GM12878 (cell line): ENCODE measurements around the gene TUBA4B. TPM values are rescaled to one million over a fixed set of nuclear protein-coding genes. Genes with fewer than 3 reads are reported as not detected.

Experiments used
- ATAC-seq: fragments of 200-7000 bp; cut with Tn5 transposase; 3 replicates; pipeline ENCODE4 v1.9.1; 2020; ENCODE audit warnings: mild to moderate bottlenecking, moderate library complexity
- BruUV-seq: library from RNA; stranded (reverse); fragments of 400-500 nt; replicated peaks from 2 replicates; lab custom pipeline; 2021; lab: Mats Ljungman, UMichigan
- CTCF ChIA-PET: fragments of 300-600 bp; sonication (Branson Sonifier 250); formaldehyde crosslinking; extraction: SDS; loops from one replicate; lab custom pipeline; 2021; ENCODE audit warnings: inconsistent platforms; lab: Yijun Ruan, JAX
- POLR2A ChIA-PET: fragments of 350-600 bp; formaldehyde crosslinking; extraction: SDS; loops from one replicate; lab custom pipeline; 2021; ENCODE audit warnings: inconsistent platforms; lab: Charles Lee
- RAD21 ChIA-PET: fragments of 300-600 bp; sonication (Branson Sonifier 250); formaldehyde crosslinking; loops from one replicate; lab custom pipeline; 2023; ENCODE audit warnings: antibody characterized with exemption; ENCODE audit not compliant: unreplicated experiment; lab: Charles Lee
- SMC1A ChIA-PET: fragments of 300-600 bp; sonication (Branson Sonifier 250); formaldehyde crosslinking; loops from one replicate; lab custom pipeline; 2023; ENCODE audit not compliant: unreplicated experiment, uncharacterized antibody; lab: Charles Lee
- DNase-seq: peaks from one replicate; pipeline ENCODE4 v3.0.0-alpha.2; 2011; ENCODE audit warnings: low read depth, low spot score
- FAIRE-seq: peaks from 3 replicates; lab custom pipeline; 2011; peaks lifted over from hg19 to GRCh38; lab: Jason Lieb, UNC
- H2AFZ ChIP-seq: 2 replicates; pipeline ENCODE4 v1.6.0; 2011; ENCODE audit warnings: low read depth, low read length, control low read depth; ENCODE audit not compliant: control insufficient read depth
- H3K27ac ChIP-seq: 2 replicates; pipeline ENCODE4 v1.5.1; 2011; ENCODE audit warnings: control low read depth; ENCODE audit not compliant: control insufficient read depth, insufficient read depth
- H3K27me3 ChIP-seq, 2 experiments: replicated peaks in 1 of 2; 2 replicates each; pipeline versions ENCODE4 v1.6.0 to v1.6.1; 2011; ENCODE audit warnings: low read length in 1 of 2; ENCODE audit not compliant: control insufficient read depth in 2 of 2, insufficient read depth in 2 of 2
- H3K36me3 ChIP-seq, 2 experiments: 2 replicates each; pipeline ENCODE4 v1.5.1; 2011; ENCODE audit warnings: low read length in 1 of 2; ENCODE audit not compliant: control insufficient read depth in 2 of 2, insufficient read depth in 2 of 2
- H3K4me1 ChIP-seq: 2 replicates; pipeline ENCODE4 v1.6.1; 2011; ENCODE audit warnings: mild to moderate bottlenecking, low read length, moderate library complexity, mixed read lengths; ENCODE audit not compliant: control insufficient read depth, insufficient read depth
- H3K4me2 ChIP-seq: 2 replicates; pipeline ENCODE4 v1.6.0; 2011; ENCODE audit warnings: control low read depth; ENCODE audit not compliant: control insufficient read depth, insufficient read depth
- H3K4me3 ChIP-seq: fragments of 200-600 bp; sonication (generic); 2 replicates; pipeline ENCODE4 v1.5.1; 2016
- H3K79me2 ChIP-seq: 2 replicates; pipeline ENCODE4 v1.6.0; 2011; ENCODE audit warnings: low read length; ENCODE audit not compliant: control insufficient read depth, insufficient read depth
- H3K9ac ChIP-seq: 2 replicates; pipeline ENCODE4 v1.8.0; 2011; ENCODE audit warnings: low read length, control low read depth, mixed read lengths; ENCODE audit not compliant: control insufficient read depth, insufficient read depth
- H3K9me3 ChIP-seq: replicated peaks from 3 replicates; pipeline ENCODE4 v1.5.1; 2011; ENCODE audit warnings: mild to moderate bottlenecking, low read length; ENCODE audit not compliant: control insufficient read depth, insufficient read depth
- H4K20me1 ChIP-seq: 2 replicates; pipeline ENCODE4 v1.6.0; 2011; ENCODE audit not compliant: control insufficient read depth, insufficient read depth
- BCL11A ChIP-seq: IDR thresholded peaks from 2 replicates; pipeline ENCODE4 v1.6.1; 2011; ENCODE audit warnings: low read depth, low read length
- CEBPB ChIP-seq, 2 experiments: fragments of 150-350 bp in 1 of 2; IDR thresholded peaks; 2 replicates each; pipeline ENCODE4 v1.6.1; 2012 to 2014; ENCODE audit warnings: low read depth in 2 of 2, low read length in 2 of 2, borderline replicate concordance in 1 of 2, inconsistent platforms in 1 of 2
- GABPA ChIP-seq: IDR thresholded peaks from 2 replicates; pipeline ENCODE4 v1.6.1; 2014; ENCODE audit warnings: antibody characterized with exemption, low read depth, mild to moderate bottlenecking, inconsistent platforms
- MXI1 ChIP-seq: fragments of 150-350 bp; IDR thresholded peaks from 2 replicates; pipeline ENCODE4 v1.6.1; 2011; ENCODE audit warnings: low read depth, mild to moderate bottlenecking, inconsistent platforms, low read length, improper control_type of control experiment
- NFIC ChIP-seq: IDR thresholded peaks from 2 replicates; pipeline ENCODE4 v1.6.1; 2012; ENCODE audit warnings: low read depth, mild to moderate bottlenecking, inconsistent platforms, low read length, moderate library complexity
- NR2C1 ChIP-seq: fragments of 450-650 bp; IDR thresholded peaks from 2 replicates; pipeline ENCODE4 v1.6.1; 2017; ENCODE audit warnings: antibody characterized with exemption, mild to moderate bottlenecking, moderate library complexity
- RAD51 ChIP-seq: fragments of 450-650 bp; IDR thresholded peaks from 2 replicates; pipeline ENCODE4 v1.6.1; 2016; ENCODE audit warnings: moderate library complexity, mild to moderate bottlenecking, inconsistent platforms
- RB1 ChIP-seq: fragments of 450-650 bp; formaldehyde crosslinking; IDR thresholded peaks from 2 replicates; pipeline ENCODE4 v1.6.1; 2017; ENCODE audit warnings: mild to moderate bottlenecking, borderline replicate concordance
- SMC3 ChIP-seq: IDR thresholded peaks from 2 replicates; pipeline ENCODE4 v1.6.1; 2011; ENCODE audit warnings: low read length, improper control_type of control experiment, borderline replicate concordance
- SPI1 ChIP-seq: IDR thresholded peaks from 2 replicates; pipeline ENCODE4 v1.6.1; 2011; ENCODE audit warnings: low read depth, mild to moderate bottlenecking, low read length, moderate library complexity, borderline replicate concordance; ENCODE audit not compliant: insufficient read depth
- SREBF1 ChIP-seq: IDR thresholded peaks from 2 replicates; pipeline ENCODE4 v1.6.1; 2012; ENCODE audit warnings: mild to moderate bottlenecking, low read length
- TAF1 ChIP-seq: IDR thresholded peaks from 2 replicates; pipeline ENCODE4 v1.6.1; 2011; ENCODE audit warnings: mild to moderate bottlenecking, low read depth, low read length, borderline replicate concordance
- ZBED1 ChIP-seq: IDR thresholded peaks from 2 replicates; pipeline ENCODE4 v1.6.1; 2016; ENCODE audit warnings: borderline replicate concordance
- ZNF384 ChIP-seq: IDR thresholded peaks from 2 replicates; pipeline ENCODE4 v1.6.1; 2012; ENCODE audit warnings: low read depth, mild to moderate bottlenecking, low read length, improper control_type of control experiment, borderline replicate concordance
- WGBS: methylation state at CpG from one replicate; pipeline ENCODE4 v1.1.6; 2016; ENCODE audit warnings: low lambda C conversion rate; ENCODE audit not compliant: insufficient replicate concordance, insufficient coverage; ENCODE audit errors: missing lambda C conversion rate; 5-methylcytosine and 5-hydroxymethylcytosine counted together
- in situ Hi-C: fragments of 300-500 bp; cut with MboI; formaldehyde crosslinking; loops from 9 replicates; pipeline ENCODE4 v1.14.3; 2018; ENCODE audit warnings: mixed read lengths
- intact Hi-C: fragments of 100-400 bp; cut with micrococcal nuclease; formaldehyde crosslinking; loops from one replicate; pipeline ENCODE4 v1.14.2; 2022; ENCODE audit not compliant: unreplicated experiment
- polyA plus RNA-seq, 11 experiments: library from polyadenylated mRNA; depleted of rRNA in 4 of 11; unstranded in 6 of 11; stranded (reverse) in 5 of 11; fragments of >200 nt; fragmentation: Nextera tagmentation in 4 of 11; fragmentation: Illumina TruSeq in 1 of 11; extraction: Ambion mirVana in 4 of 11; extraction: Trizol in 1 of 11; gene quantifications; 1 replicate in 1 of 11; 2 replicates in 10 of 11; pipeline versions ENCODE4 v1.2.1 to v1.2.3, GENCODE V29; 2011 to 2016; ENCODE audit warnings: inconsistent platforms in 2 of 11, missing spikeins in 2 of 11, low read depth in 1 of 11
- total RNA-seq, 4 experiments: library from RNA; depleted of rRNA in 3 of 4; stranded (reverse); fragments of >200 nt in 3 of 4; fragmentation: Illumina TruSeq in 1 of 4; extraction: Trizol in 1 of 4; gene quantifications; 2 replicates each; pipeline versions ENCODE4 v1.2.1 to v1.2.3, GENCODE V29; 2013 to 2021
- TF ChIP-seq, protein P1 (sequence below): fragments of 450-650 bp; IDR thresholded peaks from 2 replicates; pipeline ENCODE4 v1.6.1; 2016; ENCODE audit warnings: mild to moderate bottlenecking, moderate library complexity, borderline replicate concordance
- TF ChIP-seq, protein P2 (sequence below): fragments of 450-650 bp; IDR thresholded peaks from 2 replicates; pipeline ENCODE4 v1.6.1; 2017; ENCODE audit warnings: mild to moderate bottlenecking
- TF ChIP-seq, protein P3 (sequence below): IDR thresholded peaks from 2 replicates; pipeline ENCODE4 v1.6.1; 2012; ENCODE audit warnings: low read depth, low read length, improper control_type of control experiment

Gene TUBA4B
- total and polyA plus RNA-seq, 10 of the 15 experiments (the other 5 are each of a cell fraction or from before 2014, with no cell fraction given) = 0.07 TPM; not detected in 9

GRCh38 chr2:219204425-219205164, 48.4 kb upstream of the TUBA4B start (continued):
- TF ChIP-seq, protein P1, sequence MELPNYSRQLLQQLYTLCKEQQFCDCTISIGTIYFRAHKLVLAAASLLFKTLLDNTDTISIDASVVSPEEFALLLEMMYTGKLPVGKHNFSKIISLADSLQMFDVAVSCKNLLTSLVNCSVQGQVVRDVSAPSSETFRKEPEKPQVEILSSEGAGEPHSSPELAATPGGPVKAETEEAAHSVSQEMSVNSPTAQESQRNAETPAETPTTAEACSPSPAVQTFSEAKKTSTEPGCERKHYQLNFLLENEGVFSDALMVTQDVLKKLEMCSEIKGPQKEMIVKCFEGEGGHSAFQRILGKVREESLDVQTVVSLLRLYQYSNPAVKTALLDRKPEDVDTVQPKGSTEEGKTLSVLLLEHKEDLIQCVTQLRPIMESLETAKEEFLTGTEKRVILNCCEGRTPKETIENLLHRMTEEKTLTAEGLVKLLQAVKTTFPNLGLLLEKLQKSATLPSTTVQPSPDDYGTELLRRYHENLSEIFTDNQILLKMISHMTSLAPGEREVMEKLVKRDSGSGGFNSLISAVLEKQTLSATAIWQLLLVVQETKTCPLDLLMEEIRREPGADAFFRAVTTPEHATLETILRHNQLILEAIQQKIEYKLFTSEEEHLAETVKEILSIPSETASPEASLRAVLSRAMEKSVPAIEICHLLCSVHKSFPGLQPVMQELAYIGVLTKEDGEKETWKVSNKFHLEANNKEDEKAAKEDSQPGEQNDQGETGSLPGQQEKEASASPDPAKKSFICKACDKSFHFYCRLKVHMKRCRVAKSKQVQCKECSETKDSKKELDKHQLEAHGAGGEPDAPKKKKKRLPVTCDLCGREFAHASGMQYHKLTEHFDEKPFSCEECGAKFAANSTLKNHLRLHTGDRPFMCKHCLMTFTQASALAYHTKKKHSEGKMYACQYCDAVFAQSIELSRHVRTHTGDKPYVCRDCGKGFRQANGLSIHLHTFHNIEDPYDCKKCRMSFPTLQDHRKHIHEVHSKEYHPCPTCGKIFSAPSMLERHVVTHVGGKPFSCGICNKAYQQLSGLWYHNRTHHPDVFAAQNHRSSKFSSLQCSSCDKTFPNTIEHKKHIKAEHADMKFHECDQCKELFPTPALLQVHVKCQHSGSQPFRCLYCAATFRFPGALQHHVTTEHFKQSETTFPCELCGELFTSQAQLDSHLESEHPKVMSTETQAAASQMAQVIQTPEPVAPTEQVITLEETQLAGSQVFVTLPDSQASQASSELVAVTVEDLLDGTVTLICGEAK = no peak
- TF ChIP-seq SPI1 = no peak

GRCh38 chr2:219205165-219205538, 47.9 kb upstream of the TUBA4B start:
- no peaks in the 10 kb centered on the region for H4K20me1 ChIP-seq
- H3K9me3 ChIP-seq = no peaks in the 10 kb centered on the region
- in situ Hi-C loops (loop anchor here (5.0 kb wide), 1 partner anchor 33 kb away; the partner anchor contains the start of gene SLC23A3), intact Hi-C loops (loop anchor here (5.0 kb wide), 1 partner anchor 72 kb away; the partner anchor contains the start of gene DNAJB2)
- ATAC-seq = no peak
- peaks cover 8% of the 10 kb centered on the region for H3K4me1 ChIP-seq
- H3K4me2 ChIP-seq = no peak overlapping the region
- no peak overlapping the region for H2AFZ ChIP-seq
- no peak overlapping the region for H3K27ac ChIP-seq
- no peaks in the 10 kb centered on the region; the same call in 1 of the 2 replicates for H3K79me2 ChIP-seq
- CTCF ChIA-PET = no interaction called here
- SMC1A ChIA-PET = no interaction called here
- 90% methylated on average over 5 of the region's 5 CpGs for WGBS
- no peak overlapping the region for H3K9ac ChIP-seq
- no peaks in the 10 kb centered on the region for H3K27me3 ChIP-seq
- no TSS peak for BruUV-seq
- RAD21 ChIA-PET = interaction anchor here (2.1 kb wide), 1 partner anchor 89 kb away, joined by 13 read pairs; no protein-coding TSS in a partner anchor
- POLR2A ChIA-PET = interaction anchor here (0.9 to 2.8 kb wide), 2 partner anchors 30 to 95 kb away, joined by 3 to 47 read pairs; partner anchors contain the start of gene CNPPD1
- FAIRE-seq = no peak
- DNase-seq = no peak
- H3K4me3 ChIP-seq = no peak overlapping the region
- no peaks in the 10 kb centered on the region; a peak in 1 of 4 replicates for H3K36me3 ChIP-seq
- TF ChIP-seq MXI1 = no peak
- TF ChIP-seq ZNF384 = no peak
- TF ChIP-seq CEBPB (IDR thresholded peaks at IDR 0.05; ENCODE audit: borderline replicate concordance in 1 of 2, low read depth in 2 of 2, low read length in 2 of 2) = no peak
- TF ChIP-seq NFIC = no peak
- no peak for TF ChIP-seq BCL11A
- TF ChIP-seq, protein P2, sequence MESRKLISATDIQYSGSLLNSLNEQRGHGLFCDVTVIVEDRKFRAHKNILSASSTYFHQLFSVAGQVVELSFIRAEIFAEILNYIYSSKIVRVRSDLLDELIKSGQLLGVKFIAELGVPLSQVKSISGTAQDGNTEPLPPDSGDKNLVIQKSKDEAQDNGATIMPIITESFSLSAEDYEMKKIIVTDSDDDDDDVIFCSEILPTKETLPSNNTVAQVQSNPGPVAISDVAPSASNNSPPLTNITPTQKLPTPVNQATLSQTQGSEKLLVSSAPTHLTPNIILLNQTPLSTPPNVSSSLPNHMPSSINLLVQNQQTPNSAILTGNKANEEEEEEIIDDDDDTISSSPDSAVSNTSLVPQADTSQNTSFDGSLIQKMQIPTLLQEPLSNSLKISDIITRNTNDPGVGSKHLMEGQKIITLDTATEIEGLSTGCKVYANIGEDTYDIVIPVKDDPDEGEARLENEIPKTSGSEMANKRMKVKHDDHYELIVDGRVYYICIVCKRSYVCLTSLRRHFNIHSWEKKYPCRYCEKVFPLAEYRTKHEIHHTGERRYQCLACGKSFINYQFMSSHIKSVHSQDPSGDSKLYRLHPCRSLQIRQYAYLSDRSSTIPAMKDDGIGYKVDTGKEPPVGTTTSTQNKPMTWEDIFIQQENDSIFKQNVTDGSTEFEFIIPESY = no peak
- no peak for TF ChIP-seq NR2C1
- no peak for TF ChIP-seq RAD51
- no peak for TF ChIP-seq RB1
- no peak for TF ChIP-seq GABPA
- TF ChIP-seq, protein P3, sequence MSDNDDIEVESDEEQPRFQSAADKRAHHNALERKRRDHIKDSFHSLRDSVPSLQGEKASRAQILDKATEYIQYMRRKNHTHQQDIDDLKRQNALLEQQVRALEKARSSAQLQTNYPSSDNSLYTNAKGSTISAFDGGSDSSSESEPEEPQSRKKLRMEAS = no peak
- no peak for TF ChIP-seq SREBF1
- TF ChIP-seq ZBED1 = no peak
- no peak for TF ChIP-seq TAF1
- no peak for TF ChIP-seq SMC3
